GM23338 (cell line): ENCODE data around the gene PLRG1. TPM values are rescaled to one million over a fixed set of nuclear protein-coding genes. Genes with fewer than 3 reads are reported as not detected.

Source experiments
- ATAC-seq: fragments of 200-7000 bp; cut with Tn5 transposase; 3 replicates; pipeline ENCODE4 v1.9.1; 2020
- DNase-seq: peaks from one replicate; pipeline ENCODE4 v3.0.0-alpha.2; 2015; ENCODE audit warnings: low spot score
- H2AFZ ChIP-seq: fragments of 200-600 bp; sonication (generic); 2 replicates; pipeline ENCODE4 v1.8.0; 2016; ENCODE audit warnings: antibody characterized with exemption, mild to moderate bottlenecking, moderate library complexity
- H3F3A ChIP-seq: fragments of 200-600 bp; sonication (generic); replicated peaks from 2 replicates; pipeline ENCODE4 v1.8.0; 2017; ENCODE audit warnings: antibody characterized with exemption, mixed run types, low read depth
- H3K27ac ChIP-seq: fragments of 200-600 bp; sonication (generic); 2 replicates; pipeline ENCODE4 v1.6.1; 2016; ENCODE audit warnings: low read depth
- H3K27me3 ChIP-seq: fragments of 200-600 bp; sonication (generic); 2 replicates; pipeline ENCODE4 v1.8.0; 2016; ENCODE audit warnings: mild to moderate bottlenecking, mixed run types, moderate library complexity; ENCODE audit not compliant: insufficient read depth
- H3K36me3 ChIP-seq: fragments of 200-600 bp; sonication (generic); 2 replicates; pipeline ENCODE4 v1.8.0; 2016; ENCODE audit warnings: mild to moderate bottlenecking; ENCODE audit not compliant: insufficient read depth
- H3K4me1 ChIP-seq: fragments of 200-600 bp; sonication (generic); 2 replicates; pipeline ENCODE4 v1.8.0; 2016; ENCODE audit warnings: mild to moderate bottlenecking, moderate library complexity; ENCODE audit not compliant: insufficient read depth
- H3K4me2 ChIP-seq: fragments of 200-600 bp; sonication (generic); 2 replicates; pipeline ENCODE4 v1.7.1; 2017; ENCODE audit warnings: mixed run types
- H3K4me3 ChIP-seq: fragments of 200-600 bp; sonication (generic); 2 replicates; pipeline ENCODE4 v1.6.1; 2016; ENCODE audit warnings: mixed run types
- H3K79me2 ChIP-seq: fragments of 200-600 bp; sonication (generic); replicated peaks from 2 replicates; pipeline ENCODE4 v1.8.0; 2017; ENCODE audit warnings: mild to moderate bottlenecking; ENCODE audit not compliant: insufficient read depth
- H3K9me2 ChIP-seq: fragments of 200-600 bp; sonication (generic); 2 replicates; pipeline ENCODE4 v1.8.0; 2017; ENCODE audit not compliant: insufficient read depth
- H4K20me1 ChIP-seq: fragments of 200-600 bp; sonication (generic); replicated peaks from 2 replicates; pipeline ENCODE4 v1.8.0; 2017; ENCODE audit warnings: mild to moderate bottlenecking; ENCODE audit not compliant: insufficient read depth
- H3K27ac Mint-ChIP-seq: 2 replicates; pipeline ENCODE4 v1.8.0; 2020; ENCODE audit warnings: inconsistent platforms, mild to moderate bottlenecking, moderate library complexity, mixed read lengths
- H3K27me3 Mint-ChIP-seq: 3 replicates; pipeline ENCODE4 v1.8.0; 2022; ENCODE audit warnings: low read depth, mild to moderate bottlenecking, moderate library complexity, mixed read lengths, inconsistent platforms; ENCODE audit not compliant: insufficient read depth, poor library complexity
- H3K36me3 Mint-ChIP-seq: 3 replicates; pipeline ENCODE4 v1.8.0; 2021; ENCODE audit warnings: low read depth, mild to moderate bottlenecking, inconsistent platforms, moderate library complexity, mixed read lengths
- H3K4me1 Mint-ChIP-seq: 3 replicates; pipeline ENCODE4 v1.8.0; 2020; ENCODE audit warnings: mild to moderate bottlenecking, inconsistent platforms, mixed read lengths
- H3K4me3 Mint-ChIP-seq: 3 replicates; pipeline ENCODE4 v1.8.0; 2021; ENCODE audit warnings: moderate library complexity, mild to moderate bottlenecking, inconsistent platforms, mixed read lengths
- H3K9me3 Mint-ChIP-seq: 3 replicates; pipeline ENCODE4 v1.8.0; 2020; ENCODE audit warnings: moderate library complexity, mild to moderate bottlenecking, inconsistent platforms, mixed read lengths
- CREB1 ChIP-seq: fragments of 250-450 bp; sonication (Bioruptor Pico); IDR thresholded peaks from 2 replicates; pipeline ENCODE4 v1.5.0; 2020; ENCODE audit warnings: low read depth, mild to moderate bottlenecking, moderate library complexity
- EZH2 ChIP-seq: fragments of 200-600 bp; sonication (generic); IDR thresholded peaks from one replicate; pipeline ENCODE4 v1.8.0; 2017; ENCODE audit warnings: antibody characterized with exemption, mild to moderate bottlenecking, low read depth; ENCODE audit not compliant: unreplicated experiment
- EZH2phosphoT487 ChIP-seq: fragments of 200-600 bp; sonication (generic); IDR thresholded peaks from one replicate; pipeline ENCODE4 v1.8.1; 2018; ENCODE audit warnings: antibody characterized with exemption; ENCODE audit not compliant: unreplicated experiment
- JUNB ChIP-seq: IDR thresholded peaks from one replicate; pipeline ENCODE4 v1.6.1; 2016; ENCODE audit warnings: antibody characterized with exemption; ENCODE audit not compliant: unreplicated experiment
- NANOG ChIP-seq: IDR thresholded peaks from 2 replicates; pipeline ENCODE4 v1.6.1; 2016; ENCODE audit warnings: antibody characterized with exemption, borderline replicate concordance
- POLR2AphosphoS5 ChIP-seq: IDR thresholded peaks from 2 replicates; pipeline ENCODE4 v1.6.1; 2016; ENCODE audit warnings: antibody characterized with exemption, low read depth
- STAT1 ChIP-seq: IDR thresholded peaks from one replicate; pipeline ENCODE4 v1.6.1; 2016; ENCODE audit warnings: antibody characterized with exemption; ENCODE audit not compliant: unreplicated experiment
- ZNF114 ChIP-seq: fragments of 250-450 bp; sonication (Bioruptor Pico); IDR thresholded peaks from 2 replicates; pipeline ENCODE4 v1.5.0; 2020; ENCODE audit warnings: mild to moderate bottlenecking, moderate library complexity
- ZNF331 ChIP-seq: fragments of 250-450 bp; sonication (Bioruptor Pico); IDR thresholded peaks from 2 replicates; pipeline ENCODE4 v1.5.0; 2020; ENCODE audit warnings: low read depth, mild to moderate bottlenecking, moderate library complexity
- polyA plus RNA-seq: library from polyadenylated mRNA; unstranded; fragments of >200 nt; fragmentation: Nextera tagmentation; extraction: Ambion mirVana; gene quantifications from 2 replicates; pipeline ENCODE4 v1.2.1, GENCODE V29; 2016
- total RNA-seq: library from RNA; depleted of rRNA; stranded (reverse); fragments of >200 nt; shearing (Covaris generic); gene quantifications from 2 replicates; pipeline ENCODE4 v1.2.3, GENCODE V29; 2014
- TF ChIP-seq, protein P1 (sequence below): fragments of 250-450 bp; sonication (Bioruptor Pico); IDR thresholded peaks from 2 replicates; pipeline ENCODE4 v1.5.0; 2020; ENCODE audit warnings: mild to moderate bottlenecking, moderate library complexity
- TF ChIP-seq, protein P2 (sequence below): IDR thresholded peaks from 2 replicates; pipeline ENCODE4 v1.6.1; 2016; ENCODE audit warnings: antibody characterized with exemption
- TF ChIP-seq, protein P3 (sequence below), 2 experiments: fragments of 200-600 bp in 1 of 2; sonication (generic) in 1 of 2; conservative IDR thresholded peaks; 2 replicates each; pipeline versions ENCODE4 v1.5.1 to v1.6.1; 2016 to 2017; ENCODE audit warnings: antibody characterized with exemption in 2 of 2, low read depth in 2 of 2, mild to moderate bottlenecking in 2 of 2, moderate library complexity in 1 of 2
- TF ChIP-seq, protein P4 (sequence below): IDR thresholded peaks from one replicate; pipeline ENCODE4 v1.6.1; 2018; ENCODE audit warnings: antibody characterized with exemption; ENCODE audit not compliant: unreplicated experiment

The PLRG1 gene
- total and polyA plus RNA-seq, 2 experiments from 2014 or later, result 77.3 to 82.7 TPM

DNA sequence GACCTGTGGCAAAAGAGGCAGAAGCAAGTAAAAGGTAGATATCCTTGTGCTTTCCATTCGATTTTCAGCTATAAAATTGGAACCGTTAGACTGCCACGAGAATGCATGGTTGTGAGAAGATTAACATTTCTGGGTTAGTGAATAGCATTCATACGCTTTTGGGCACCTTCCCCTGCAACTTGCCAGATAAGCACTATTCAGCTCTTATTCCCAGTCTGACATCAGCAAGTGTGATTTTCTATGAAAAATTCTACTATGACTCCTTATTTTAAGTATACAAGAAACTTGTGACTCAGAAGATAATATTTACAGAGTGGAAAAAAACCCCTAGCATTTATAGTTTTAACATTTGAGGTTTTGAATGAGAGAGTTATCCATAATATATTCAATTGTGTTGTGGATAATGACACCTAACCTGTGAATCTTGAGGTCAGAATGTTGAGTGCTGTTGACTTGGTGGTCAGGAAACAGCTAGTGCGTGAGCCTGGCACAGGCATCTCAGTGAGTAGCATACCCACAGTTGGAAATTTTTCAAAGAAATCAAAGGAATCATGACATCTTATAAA is 16.5 kb upstream of the PLRG1 start (continued):
- TF ChIP-seq, protein P1, sequence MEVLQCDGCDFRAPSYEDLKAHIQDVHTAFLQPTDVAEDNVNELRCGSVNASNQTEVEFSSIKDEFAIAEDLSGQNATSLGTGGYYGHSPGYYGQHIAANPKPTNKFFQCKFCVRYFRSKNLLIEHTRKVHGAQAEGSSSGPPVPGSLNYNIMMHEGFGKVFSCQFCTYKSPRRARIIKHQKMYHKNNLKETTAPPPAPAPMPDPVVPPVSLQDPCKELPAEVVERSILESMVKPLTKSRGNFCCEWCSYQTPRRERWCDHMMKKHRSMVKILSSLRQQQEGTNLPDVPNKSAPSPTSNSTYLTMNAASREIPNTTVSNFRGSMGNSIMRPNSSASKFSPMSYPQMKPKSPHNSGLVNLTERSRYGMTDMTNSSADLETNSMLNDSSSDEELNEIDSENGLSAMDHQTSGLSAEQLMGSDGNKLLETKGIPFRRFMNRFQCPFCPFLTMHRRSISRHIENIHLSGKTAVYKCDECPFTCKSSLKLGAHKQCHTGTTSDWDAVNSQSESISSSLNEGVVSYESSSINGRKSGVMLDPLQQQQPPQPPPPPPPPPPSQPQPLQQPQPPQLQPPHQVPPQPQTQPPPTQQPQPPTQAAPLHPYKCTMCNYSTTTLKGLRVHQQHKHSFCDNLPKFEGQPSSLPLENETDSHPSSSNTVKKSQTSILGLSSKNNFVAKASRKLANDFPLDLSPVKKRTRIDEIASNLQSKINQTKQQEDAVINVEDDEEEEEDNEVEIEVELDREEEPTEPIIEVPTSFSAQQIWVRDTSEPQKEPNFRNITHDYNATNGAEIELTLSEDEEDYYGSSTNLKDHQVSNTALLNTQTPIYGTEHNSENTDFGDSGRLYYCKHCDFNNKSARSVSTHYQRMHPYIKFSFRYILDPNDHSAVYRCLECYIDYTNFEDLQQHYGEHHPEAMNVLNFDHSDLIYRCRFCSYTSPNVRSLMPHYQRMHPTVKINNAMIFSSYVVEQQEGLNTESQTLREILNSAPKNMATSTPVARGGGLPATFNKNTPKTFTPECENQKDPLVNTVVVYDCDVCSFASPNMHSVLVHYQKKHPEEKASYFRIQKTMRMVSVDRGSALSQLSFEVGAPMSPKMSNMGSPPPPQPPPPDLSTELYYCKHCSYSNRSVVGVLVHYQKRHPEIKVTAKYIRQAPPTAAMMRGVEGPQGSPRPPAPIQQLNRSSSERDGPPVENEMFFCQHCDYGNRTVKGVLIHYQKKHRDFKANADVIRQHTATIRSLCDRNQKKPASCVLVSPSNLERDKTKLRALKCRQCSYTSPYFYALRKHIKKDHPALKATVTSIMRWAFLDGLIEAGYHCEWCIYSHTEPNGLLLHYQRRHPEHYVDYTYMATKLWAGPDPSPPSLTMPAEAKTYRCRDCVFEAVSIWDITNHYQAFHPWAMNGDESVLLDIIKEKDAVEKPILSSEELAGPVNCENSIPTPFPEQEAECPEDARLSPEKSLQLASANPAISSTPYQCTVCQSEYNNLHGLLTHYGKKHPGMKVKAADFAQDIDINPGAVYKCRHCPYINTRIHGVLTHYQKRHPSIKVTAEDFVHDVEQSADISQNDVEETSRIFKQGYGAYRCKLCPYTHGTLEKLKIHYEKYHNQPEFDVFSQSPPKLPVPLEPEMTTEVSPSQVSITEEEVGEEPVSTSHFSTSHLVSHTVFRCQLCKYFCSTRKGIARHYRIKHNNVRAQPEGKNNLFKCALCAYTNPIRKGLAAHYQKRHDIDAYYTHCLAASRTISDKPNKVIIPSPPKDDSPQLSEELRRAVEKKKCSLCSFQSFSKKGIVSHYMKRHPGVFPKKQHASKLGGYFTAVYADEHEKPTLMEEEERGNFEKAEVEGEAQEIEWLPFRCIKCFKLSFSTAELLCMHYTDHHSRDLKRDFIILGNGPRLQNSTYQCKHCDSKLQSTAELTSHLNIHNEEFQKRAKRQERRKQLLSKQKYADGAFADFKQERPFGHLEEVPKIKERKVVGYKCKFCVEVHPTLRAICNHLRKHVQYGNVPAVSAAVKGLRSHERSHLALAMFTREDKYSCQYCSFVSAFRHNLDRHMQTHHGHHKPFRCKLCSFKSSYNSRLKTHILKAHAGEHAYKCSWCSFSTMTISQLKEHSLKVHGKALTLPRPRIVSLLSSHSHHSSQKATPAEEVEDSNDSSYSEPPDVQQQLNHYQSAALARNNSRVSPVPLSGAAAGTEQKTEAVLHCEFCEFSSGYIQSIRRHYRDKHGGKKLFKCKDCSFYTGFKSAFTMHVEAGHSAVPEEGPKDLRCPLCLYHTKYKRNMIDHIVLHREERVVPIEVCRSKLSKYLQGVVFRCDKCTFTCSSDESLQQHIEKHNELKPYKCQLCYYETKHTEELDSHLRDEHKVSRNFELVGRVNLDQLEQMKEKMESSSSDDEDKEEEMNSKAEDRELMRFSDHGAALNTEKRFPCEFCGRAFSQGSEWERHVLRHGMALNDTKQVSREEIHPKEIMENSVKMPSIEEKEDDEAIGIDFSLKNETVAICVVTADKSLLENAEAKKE, result no peak
- no peak for TF ChIP-seq POLR2AphosphoS5

DNA sequence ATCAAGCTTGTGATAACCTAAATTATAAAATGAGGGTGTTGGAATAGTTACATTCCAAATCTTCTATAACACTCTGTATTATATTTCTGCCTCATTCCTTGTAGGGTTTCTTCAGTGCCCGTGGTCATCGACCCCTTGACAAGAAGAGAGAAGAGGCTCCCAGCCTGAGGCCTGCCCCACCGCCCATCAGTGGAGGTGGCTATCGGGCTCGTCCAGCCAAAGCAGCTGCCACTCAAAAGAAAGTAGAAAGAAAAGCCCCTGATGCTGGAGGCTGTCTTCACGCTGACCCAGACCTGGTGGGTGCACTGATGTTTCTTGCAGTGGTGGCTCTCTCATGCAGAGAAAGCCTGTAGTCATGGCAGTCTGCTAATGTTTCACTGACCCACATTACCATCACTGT is 15.5 kb upstream of the PLRG1 start:
- Mint-ChIP-seq H3K9me3 (no peaks in the 10 kb centered on the region), H3K4me1 (peaks cover 10% of the 10 kb centered on the region; the same call in 2 of the 3 replicates), H3K27me3 (no peaks in the 10 kb centered on the region), H3K27ac (no peak overlapping the region), H3K4me3 (no peak overlapping the region), H3K36me3 (no peaks in the 10 kb centered on the region)
- H3K27me3 ChIP-seq, result no peaks in the 10 kb centered on the region
- H3K36me3 ChIP-seq, result no peaks in the 10 kb centered on the region
- ATAC-seq, result no peak
- no peak overlapping the region for H3K27ac ChIP-seq
- H2AFZ ChIP-seq, result no peak overlapping the region
- peaks cover 6% of the 10 kb centered on the region; the same call in 1 of the 2 replicates for H3K4me1 ChIP-seq
- H3K79me2 ChIP-seq, result no peaks in the 10 kb centered on the region
- DNase-seq, result no peak
- H4K20me1 ChIP-seq, result no peaks in the 10 kb centered on the region
- no peak overlapping the region for H3K4me2 ChIP-seq
- H3F3A ChIP-seq, result no peaks in the 10 kb centered on the region
- H3K9me2 ChIP-seq, result no peaks in the 10 kb centered on the region
- no peak overlapping the region for H3K4me3 ChIP-seq
- no peak for TF ChIP-seq EZH2phosphoT487
- TF ChIP-seq, protein P2, sequence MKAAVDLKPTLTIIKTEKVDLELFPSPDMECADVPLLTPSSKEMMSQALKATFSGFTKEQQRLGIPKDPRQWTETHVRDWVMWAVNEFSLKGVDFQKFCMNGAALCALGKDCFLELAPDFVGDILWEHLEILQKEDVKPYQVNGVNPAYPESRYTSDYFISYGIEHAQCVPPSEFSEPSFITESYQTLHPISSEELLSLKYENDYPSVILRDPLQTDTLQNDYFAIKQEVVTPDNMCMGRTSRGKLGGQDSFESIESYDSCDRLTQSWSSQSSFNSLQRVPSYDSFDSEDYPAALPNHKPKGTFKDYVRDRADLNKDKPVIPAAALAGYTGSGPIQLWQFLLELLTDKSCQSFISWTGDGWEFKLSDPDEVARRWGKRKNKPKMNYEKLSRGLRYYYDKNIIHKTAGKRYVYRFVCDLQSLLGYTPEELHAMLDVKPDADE, result no peak
- TF ChIP-seq ZNF331 (CRISPR knock-in tag), result no peak
- TF ChIP-seq, protein P3, sequence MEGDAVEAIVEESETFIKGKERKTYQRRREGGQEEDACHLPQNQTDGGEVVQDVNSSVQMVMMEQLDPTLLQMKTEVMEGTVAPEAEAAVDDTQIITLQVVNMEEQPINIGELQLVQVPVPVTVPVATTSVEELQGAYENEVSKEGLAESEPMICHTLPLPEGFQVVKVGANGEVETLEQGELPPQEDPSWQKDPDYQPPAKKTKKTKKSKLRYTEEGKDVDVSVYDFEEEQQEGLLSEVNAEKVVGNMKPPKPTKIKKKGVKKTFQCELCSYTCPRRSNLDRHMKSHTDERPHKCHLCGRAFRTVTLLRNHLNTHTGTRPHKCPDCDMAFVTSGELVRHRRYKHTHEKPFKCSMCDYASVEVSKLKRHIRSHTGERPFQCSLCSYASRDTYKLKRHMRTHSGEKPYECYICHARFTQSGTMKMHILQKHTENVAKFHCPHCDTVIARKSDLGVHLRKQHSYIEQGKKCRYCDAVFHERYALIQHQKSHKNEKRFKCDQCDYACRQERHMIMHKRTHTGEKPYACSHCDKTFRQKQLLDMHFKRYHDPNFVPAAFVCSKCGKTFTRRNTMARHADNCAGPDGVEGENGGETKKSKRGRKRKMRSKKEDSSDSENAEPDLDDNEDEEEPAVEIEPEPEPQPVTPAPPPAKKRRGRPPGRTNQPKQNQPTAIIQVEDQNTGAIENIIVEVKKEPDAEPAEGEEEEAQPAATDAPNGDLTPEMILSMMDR (conservative IDR thresholded peaks at IDR 0.05; ENCODE audit: low read depth in 2 of 2), result no peak
- TF ChIP-seq, protein P4, sequence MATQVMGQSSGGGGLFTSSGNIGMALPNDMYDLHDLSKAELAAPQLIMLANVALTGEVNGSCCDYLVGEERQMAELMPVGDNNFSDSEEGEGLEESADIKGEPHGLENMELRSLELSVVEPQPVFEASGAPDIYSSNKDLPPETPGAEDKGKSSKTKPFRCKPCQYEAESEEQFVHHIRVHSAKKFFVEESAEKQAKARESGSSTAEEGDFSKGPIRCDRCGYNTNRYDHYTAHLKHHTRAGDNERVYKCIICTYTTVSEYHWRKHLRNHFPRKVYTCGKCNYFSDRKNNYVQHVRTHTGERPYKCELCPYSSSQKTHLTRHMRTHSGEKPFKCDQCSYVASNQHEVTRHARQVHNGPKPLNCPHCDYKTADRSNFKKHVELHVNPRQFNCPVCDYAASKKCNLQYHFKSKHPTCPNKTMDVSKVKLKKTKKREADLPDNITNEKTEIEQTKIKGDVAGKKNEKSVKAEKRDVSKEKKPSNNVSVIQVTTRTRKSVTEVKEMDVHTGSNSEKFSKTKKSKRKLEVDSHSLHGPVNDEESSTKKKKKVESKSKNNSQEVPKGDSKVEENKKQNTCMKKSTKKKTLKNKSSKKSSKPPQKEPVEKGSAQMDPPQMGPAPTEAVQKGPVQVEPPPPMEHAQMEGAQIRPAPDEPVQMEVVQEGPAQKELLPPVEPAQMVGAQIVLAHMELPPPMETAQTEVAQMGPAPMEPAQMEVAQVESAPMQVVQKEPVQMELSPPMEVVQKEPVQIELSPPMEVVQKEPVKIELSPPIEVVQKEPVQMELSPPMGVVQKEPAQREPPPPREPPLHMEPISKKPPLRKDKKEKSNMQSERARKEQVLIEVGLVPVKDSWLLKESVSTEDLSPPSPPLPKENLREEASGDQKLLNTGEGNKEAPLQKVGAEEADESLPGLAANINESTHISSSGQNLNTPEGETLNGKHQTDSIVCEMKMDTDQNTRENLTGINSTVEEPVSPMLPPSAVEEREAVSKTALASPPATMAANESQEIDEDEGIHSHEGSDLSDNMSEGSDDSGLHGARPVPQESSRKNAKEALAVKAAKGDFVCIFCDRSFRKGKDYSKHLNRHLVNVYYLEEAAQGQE, result no peak
- TF ChIP-seq POLR2AphosphoS5, result no peak
- no peak for TF ChIP-seq NANOG
- TF ChIP-seq JUNB, result no peak
- no peak for TF ChIP-seq STAT1
- no peak for TF ChIP-seq CREB1 (CRISPR knock-in tag)
- no peak for TF ChIP-seq ZNF114
- no peak for TF ChIP-seq EZH2
